CD4-positive, CD25-positive, alpha-beta regulatory T cell (primary cell): Measurements from ENCODE around the gene CCL28. TPM values are rescaled to one million over a fixed set of nuclear protein-coding genes. Genes with fewer than 3 reads are reported as not detected.

Source experiments
- ATAC-seq, 2 donors: fragments of 150-1000 bp; cut with Tn5 transposase; one replicate each; pipeline ENCODE4 v1.10.0; 2021; ENCODE audit warnings: low read depth in 2 of 2, moderate number of reproducible peaks in 2 of 2, moderate library complexity in 1 of 2
- DNase-seq, 3 donors: peaks; one replicate each; pipeline versions ENCODE4 v3.0.0 to v3.0.0-alpha.2; 2012 to 2022; ENCODE audit warnings: mixed read lengths in 1 of 3
- H3K27ac ChIP-seq: one replicate; pipeline ENCODE4 v1.7.0; 2013; ENCODE audit warnings: mild to moderate bottlenecking, low read length; ENCODE audit not compliant: insufficient read depth, poor library complexity, severe bottlenecking
- H3K27me3 ChIP-seq: one replicate; pipeline ENCODE4 v1.7.0; 2013; ENCODE audit warnings: low read length; ENCODE audit not compliant: control insufficient read depth, insufficient read depth
- H3K36me3 ChIP-seq: one replicate; pipeline ENCODE4 v1.7.0; 2013; ENCODE audit warnings: mild to moderate bottlenecking, low read length, moderate library complexity; ENCODE audit not compliant: control insufficient read depth, insufficient read depth
- H3K4me1 ChIP-seq: 2 replicates; pipeline ENCODE4 v1.7.0; 2013; ENCODE audit warnings: mild to moderate bottlenecking, low read length; ENCODE audit not compliant: insufficient read depth, control insufficient read depth, poor library complexity, severe bottlenecking
- H3K4me3 ChIP-seq: one replicate; pipeline ENCODE4 v1.7.0; 2013; ENCODE audit warnings: low read depth, mild to moderate bottlenecking, low read length, moderate library complexity
- H3K9me3 ChIP-seq, 2 experiments: 1 replicate in 1 of 2; 2 replicates in 1 of 2; pipeline ENCODE4 v1.7.0; 2013; ENCODE audit warnings: low read length in 2 of 2, mild to moderate bottlenecking in 1 of 2, moderate library complexity in 1 of 2; ENCODE audit not compliant: control insufficient read depth in 2 of 2
- H3K27ac Mint-ChIP-seq, 3 donors: one replicate each; pipeline ENCODE4 v1.8.0; 2020 to 2022; ENCODE audit warnings: mild to moderate bottlenecking in 3 of 3, mixed read lengths in 3 of 3, moderate library complexity in 2 of 3
- H3K27me3 Mint-ChIP-seq: one replicate; pipeline ENCODE4 v1.8.0; 2022; ENCODE audit warnings: mild to moderate bottlenecking, mixed read lengths
- H3K36me3 Mint-ChIP-seq: one replicate; pipeline ENCODE4 v1.8.0; 2020; ENCODE audit warnings: mixed read lengths
- H3K4me1 Mint-ChIP-seq, 4 donors: one replicate each; pipeline ENCODE4 v1.8.0; 2020 to 2022; ENCODE audit warnings: mixed read lengths in 4 of 4, mild to moderate bottlenecking in 1 of 4
- H3K4me3 Mint-ChIP-seq, 4 donors: one replicate each; pipeline ENCODE4 v1.8.0; 2020 to 2022; ENCODE audit warnings: mild to moderate bottlenecking in 4 of 4, mixed read lengths in 4 of 4, moderate library complexity in 3 of 4
- H3K9me3 Mint-ChIP-seq, 7 donors: one replicate each; pipeline ENCODE4 v1.8.0; 2020 to 2022; ENCODE audit warnings: mixed read lengths in 7 of 7, mild to moderate bottlenecking in 3 of 7, moderate library complexity in 2 of 7
- polyA plus RNA-seq, 4 donors: library from polyadenylated mRNA; unstranded; fragments of 300-500 nt; fragmentation: Illumina TruSeq; gene quantifications; one replicate each; pipeline ENCODE4 v1.2.3, GENCODE V29; 2021
- total RNA-seq: library from RNA; stranded (reverse); gene quantifications from one replicate; pipeline ENCODE4 v1.2.3, GENCODE V29; 2022

Gene CCL28
- total and polyA plus RNA-seq, 5 donors from 2014 or later: 14.5 to 18.4 (median 14.8) TPM

DNA sequence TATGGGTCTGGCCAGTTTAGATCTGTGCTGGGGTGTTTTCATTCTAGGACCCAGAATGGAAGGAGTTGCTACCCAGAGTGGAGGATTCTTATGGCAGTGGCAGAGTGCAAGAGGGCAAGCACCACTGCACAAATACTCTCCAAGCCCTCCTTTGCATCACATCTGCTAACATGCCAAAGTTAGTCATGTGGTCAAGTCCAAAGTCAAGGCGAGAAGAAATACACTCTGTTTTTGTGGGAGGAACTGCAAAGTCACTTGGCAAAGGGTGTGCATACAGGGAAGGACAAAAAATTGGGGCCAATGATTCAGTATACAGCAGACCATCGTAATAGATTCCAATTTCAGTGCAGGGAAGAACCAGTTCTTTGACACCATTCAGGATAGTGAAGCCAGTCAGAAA, 55.1 kb downstream of the CCL28 start:
- Mint-ChIP-seq H3K9me3 (peaks cover 0 to 32% (median 7%) of the 10 kb centered on the region in 7 donors), H3K4me1 (no peaks in the 10 kb centered on the region), H3K36me3 (peaks cover 9% of the 10 kb centered on the region), H3K27ac (no peak overlapping the region), H3K27me3 (no peaks in the 10 kb centered on the region), H3K4me3 (no peak overlapping the region)
- H3K4me1 ChIP-seq: no peaks in the 10 kb centered on the region
- H3K27me3 ChIP-seq: no peaks in the 10 kb centered on the region
- H3K36me3 ChIP-seq: no peaks in the 10 kb centered on the region
- DNase-seq: no peak
- H3K9me3 ChIP-seq: peaks cover 7 to 8% of the 10 kb centered on the region in 2 experiments
- H3K4me3 ChIP-seq: no peak overlapping the region
- ATAC-seq: no peak
- H3K27ac ChIP-seq: no peak overlapping the region

DNA sequence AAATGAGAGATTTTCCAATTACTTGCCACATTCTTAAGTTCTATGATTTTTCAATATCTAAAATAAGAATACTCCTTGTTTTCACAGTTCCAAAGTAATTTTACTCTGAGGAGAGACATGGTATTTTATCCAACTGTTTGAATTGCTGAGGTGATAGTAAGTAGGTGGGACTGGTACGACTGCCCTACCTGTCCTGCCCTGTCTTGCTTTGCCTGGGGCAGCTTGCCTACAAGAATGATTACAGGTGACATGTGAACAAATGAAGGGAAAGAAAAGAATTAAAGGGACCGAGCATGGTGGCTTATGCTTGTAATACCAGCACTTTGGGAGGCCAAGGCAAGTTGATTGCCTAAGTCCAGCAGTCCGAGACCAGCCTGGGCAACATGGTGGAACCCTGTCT, 57.4 kb downstream of the CCL28 start:
- H3K27ac Mint-ChIP-seq: no peak overlapping the region
- no peak overlapping the region for H3K4me3 Mint-ChIP-seq
- Histone ChIP-seq H3K27ac (no peak overlapping the region), H3K9me3 (peaks cover 0 to 4% of the 10 kb centered on the region in 2 experiments), H3K4me3 (no peak overlapping the region), H3K36me3 (no peaks in the 10 kb centered on the region), H3K4me1 (no peaks in the 10 kb centered on the region), H3K27me3 (no peaks in the 10 kb centered on the region)
- H3K9me3 Mint-ChIP-seq: peaks cover 0 to 12% (median 4%) of the 10 kb centered on the region in 7 donors
- ATAC-seq (no peak), DNase-seq (no peak)
- H3K27me3 Mint-ChIP-seq: no peaks in the 10 kb centered on the region
- H3K4me1 Mint-ChIP-seq: no peaks in the 10 kb centered on the region
- H3K36me3 Mint-ChIP-seq: peaks cover 5% of the 10 kb centered on the region

DNA sequence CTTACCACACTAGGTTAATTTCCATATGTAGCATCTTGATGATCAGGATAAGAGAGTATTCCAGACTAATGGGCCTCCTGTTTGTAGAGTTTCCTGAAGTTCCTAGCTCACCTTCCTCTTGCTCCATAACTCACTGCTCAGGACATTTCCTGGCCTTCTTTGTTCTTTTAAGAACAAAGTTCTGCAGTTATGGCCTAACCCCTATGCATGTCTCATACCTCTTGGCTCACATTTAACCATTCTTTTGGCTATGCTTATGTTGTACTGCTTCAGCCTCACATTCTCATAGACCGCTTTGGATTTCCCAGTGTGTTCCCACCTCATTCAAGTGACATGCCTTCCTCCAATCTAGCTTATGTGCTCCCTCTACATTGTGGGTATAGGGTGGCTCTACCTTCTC, 58.5 kb downstream of the CCL28 start:
- H3K4me3 ChIP-seq: no peak overlapping the region
- Mint-ChIP-seq H3K4me1 (no peaks in the 10 kb centered on the region), H3K27me3 (peaks cover 6% of the 10 kb centered on the region), H3K36me3 (no peaks in the 10 kb centered on the region), H3K4me3 (no peak overlapping the region), H3K27ac (no peak overlapping the region), H3K9me3 (peaks cover 0 to 7% (median 1%) of the 10 kb centered on the region in 7 donors)
- no peak overlapping the region for H3K27ac ChIP-seq
- DNase-seq (no peak), ATAC-seq (no peak)
- no peaks in the 10 kb centered on the region for H3K36me3 ChIP-seq
- H3K4me1 ChIP-seq: no peaks in the 10 kb centered on the region
- H3K9me3 ChIP-seq: no peaks in the 10 kb centered on the region
- H3K27me3 ChIP-seq: no peaks in the 10 kb centered on the region

DNA sequence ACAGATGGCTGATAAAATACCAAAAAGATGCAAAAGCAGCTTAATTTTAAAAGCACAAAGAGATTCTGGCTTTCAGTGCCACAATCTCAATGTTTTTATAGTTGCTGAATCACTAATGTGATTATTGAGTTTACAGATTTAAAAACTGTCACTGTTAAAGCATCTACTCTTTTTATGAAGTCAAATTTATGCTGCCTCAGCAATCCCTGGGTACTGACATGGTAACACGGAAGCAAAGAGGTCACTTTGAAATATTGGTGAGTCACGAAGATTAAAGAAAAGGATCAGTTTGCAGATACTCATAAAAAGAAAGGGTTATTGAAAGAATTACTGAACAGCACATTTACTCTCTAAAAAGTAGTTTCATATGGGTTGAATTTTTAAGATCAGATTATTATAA, 59.3 kb downstream of the CCL28 start:
- Mint-ChIP-seq H3K9me3 (peaks cover 0 to 7% (median 0%) of the 10 kb centered on the region in 7 donors), H3K36me3 (no peaks in the 10 kb centered on the region), H3K27me3 (peaks cover 6% of the 10 kb centered on the region), H3K4me1 (no peaks in the 10 kb centered on the region), H3K4me3 (no peak overlapping the region), H3K27ac (no peak overlapping the region)
- H3K4me1 ChIP-seq: no peaks in the 10 kb centered on the region
- H3K4me3 ChIP-seq: no peak overlapping the region
- H3K9me3 ChIP-seq: no peaks in the 10 kb centered on the region
- DNase-seq (no peak), ATAC-seq (no peak)
- no peak overlapping the region for H3K27ac ChIP-seq
- no peaks in the 10 kb centered on the region for H3K27me3 ChIP-seq
- no peaks in the 10 kb centered on the region for H3K36me3 ChIP-seq

DNA sequence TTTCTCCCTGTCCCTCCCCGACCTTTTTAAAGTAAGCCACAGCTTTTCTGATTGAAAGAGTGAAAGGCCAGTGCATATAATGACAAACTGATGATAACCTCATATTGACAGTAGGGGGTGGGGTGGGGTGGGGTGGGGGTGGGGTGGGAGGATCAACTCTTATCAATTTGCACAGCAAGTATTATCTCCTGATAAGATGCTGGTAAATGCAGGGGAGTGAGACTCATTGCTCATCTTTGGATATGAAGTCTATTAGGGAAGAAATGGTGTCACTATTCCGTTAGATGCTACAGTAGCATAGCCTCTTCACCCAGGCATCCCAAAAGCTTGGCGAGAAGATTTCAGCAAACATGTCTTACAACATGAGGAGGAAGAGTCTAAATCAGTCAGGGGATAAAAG, 60.1 kb downstream of the CCL28 start:
- Mint-ChIP-seq H3K4me1 (no peaks in the 10 kb centered on the region), H3K27ac (no peak overlapping the region), H3K36me3 (no peaks in the 10 kb centered on the region), H3K9me3 (peaks cover 0 to 6% (median 0%) of the 10 kb centered on the region in 7 donors), H3K4me3 (no peak overlapping the region), H3K27me3 (peaks cover 6% of the 10 kb centered on the region)
- no peaks in the 10 kb centered on the region for H3K27me3 ChIP-seq
- no peaks in the 10 kb centered on the region for H3K4me1 ChIP-seq
- H3K27ac ChIP-seq: no peak overlapping the region
- H3K36me3 ChIP-seq: no peaks in the 10 kb centered on the region
- H3K9me3 ChIP-seq: no peaks in the 10 kb centered on the region
- no peak for DNase-seq
- ATAC-seq: no peak
- H3K4me3 ChIP-seq: no peak overlapping the region

DNA sequence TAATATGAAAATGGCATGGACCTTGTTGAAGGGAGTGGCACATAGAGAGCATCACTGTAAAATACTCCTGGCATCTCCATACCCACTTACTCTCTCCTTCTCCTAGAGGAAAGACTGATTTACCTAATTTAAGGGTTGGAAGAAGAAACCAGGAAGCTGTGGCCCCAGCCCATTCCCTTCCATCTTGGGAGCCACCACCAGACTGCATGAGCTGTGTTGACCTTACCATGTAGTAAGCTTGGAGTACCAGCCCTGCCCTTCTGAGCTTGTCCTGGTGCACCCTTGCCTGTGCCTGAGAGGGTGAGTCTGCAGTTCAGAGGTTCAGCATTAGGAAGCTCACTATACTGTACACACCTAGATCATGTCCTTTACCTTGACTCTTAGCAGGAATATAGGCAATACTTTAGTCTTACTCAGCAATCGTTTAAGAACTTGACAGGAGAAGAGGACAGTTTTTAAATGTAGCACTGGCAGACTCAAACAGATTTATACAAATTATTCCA, 63.3 kb downstream of the CCL28 start:
- no peak overlapping the region for H3K27ac ChIP-seq
- Mint-ChIP-seq H3K27me3 (peaks cover 13% of the 10 kb centered on the region), H3K4me1 (no peaks in the 10 kb centered on the region), H3K4me3 (no peak overlapping the region), H3K9me3 (peaks cover 0 to 5% (median 3%) of the 10 kb centered on the region in 7 donors), H3K27ac (no peak overlapping the region), H3K36me3 (no peaks in the 10 kb centered on the region)
- DNase-seq (no peak), ATAC-seq (no peak)
- no peak overlapping the region for H3K4me3 ChIP-seq
- no peaks in the 10 kb centered on the region for H3K36me3 ChIP-seq
- no peaks in the 10 kb centered on the region for H3K27me3 ChIP-seq
- peaks cover 0 to 2% of the 10 kb centered on the region in 2 experiments for H3K9me3 ChIP-seq
- no peaks in the 10 kb centered on the region for H3K4me1 ChIP-seq

DNA sequence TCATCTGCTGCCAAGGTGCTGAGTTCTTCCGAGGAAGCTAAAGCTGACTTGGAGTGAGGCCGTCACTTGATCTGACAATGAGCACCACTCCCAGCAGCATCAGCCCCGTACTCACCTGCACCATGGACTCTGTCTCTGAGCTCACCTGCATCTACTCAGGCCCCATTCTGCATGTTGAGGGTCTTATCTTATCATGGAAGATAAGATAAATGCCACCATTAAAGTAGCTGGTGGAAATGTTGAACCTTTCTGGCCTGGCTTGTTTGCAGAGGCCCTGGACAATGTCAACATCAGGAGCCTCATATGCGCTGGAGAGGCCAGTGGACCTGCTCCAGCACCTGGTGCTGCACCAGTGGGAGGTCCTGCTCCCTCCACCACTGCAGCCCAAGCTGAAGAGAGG, 64.0 kb downstream of the CCL28 start:
- Mint-ChIP-seq H3K36me3 (no peaks in the 10 kb centered on the region), H3K27me3 (peaks cover 19% of the 10 kb centered on the region), H3K9me3 (peaks cover 0 to 5% (median 3%) of the 10 kb centered on the region in 7 donors), H3K4me3 (no peak overlapping the region), H3K27ac (no peak overlapping the region), H3K4me1 (no peaks in the 10 kb centered on the region)
- H3K9me3 ChIP-seq: peaks cover 0 to 2% of the 10 kb centered on the region in 2 experiments
- no peak for DNase-seq
- H3K4me3 ChIP-seq: no peak overlapping the region
- H3K27ac ChIP-seq: no peak overlapping the region
- ATAC-seq: no peak
- H3K27me3 ChIP-seq: no peaks in the 10 kb centered on the region
- H3K4me1 ChIP-seq: no peaks in the 10 kb centered on the region
- no peaks in the 10 kb centered on the region for H3K36me3 ChIP-seq

DNA sequence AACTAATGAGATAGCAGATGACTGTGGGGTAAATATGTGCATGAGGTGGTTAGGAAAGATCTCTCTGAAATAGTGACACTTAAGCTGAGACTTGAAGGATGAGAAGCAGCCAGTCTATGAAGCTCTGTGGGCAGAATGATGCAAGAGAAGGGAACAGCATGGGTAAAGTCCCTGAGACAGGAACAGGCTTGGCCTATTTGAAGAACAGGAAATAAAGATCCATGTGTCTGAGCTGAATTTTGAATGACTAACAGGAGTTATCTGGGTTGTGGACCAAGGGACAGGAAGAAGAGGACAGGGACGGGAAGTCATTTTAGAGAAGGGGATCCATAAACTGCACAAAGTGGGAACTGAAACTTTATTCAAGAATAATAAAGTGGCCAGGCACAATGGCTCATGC, 73.3 kb downstream of the CCL28 start:
- no peak overlapping the region for H3K27ac Mint-ChIP-seq
- H3K27me3 Mint-ChIP-seq: peaks cover 18% of the 10 kb centered on the region
- H3K4me3 Mint-ChIP-seq: no peak overlapping the region
- Histone ChIP-seq H3K4me1 (no peaks in the 10 kb centered on the region), H3K36me3 (no peaks in the 10 kb centered on the region), H3K27ac (no peak overlapping the region), H3K9me3 (peaks cover 20 to 26% of the 10 kb centered on the region in 2 experiments), H3K27me3 (peaks cover 3% of the 10 kb centered on the region), H3K4me3 (no peak overlapping the region)
- no peaks in the 10 kb centered on the region for H3K4me1 Mint-ChIP-seq
- DNase-seq (no peak), ATAC-seq (no peak)
- H3K36me3 Mint-ChIP-seq: peaks cover 7% of the 10 kb centered on the region
- H3K9me3 Mint-ChIP-seq: peaks cover 0 to 34% (median 15%) of the 10 kb centered on the region in 7 donors
